Measurements from ENCODE around the gene LPAR1.
"Not testable (repeated sequence)": the region's sequence is repeated elsewhere in the genome, so short reads cannot be mapped to it uniquely, and the experiment has no call there.

The LPAR1 gene

DNA sequence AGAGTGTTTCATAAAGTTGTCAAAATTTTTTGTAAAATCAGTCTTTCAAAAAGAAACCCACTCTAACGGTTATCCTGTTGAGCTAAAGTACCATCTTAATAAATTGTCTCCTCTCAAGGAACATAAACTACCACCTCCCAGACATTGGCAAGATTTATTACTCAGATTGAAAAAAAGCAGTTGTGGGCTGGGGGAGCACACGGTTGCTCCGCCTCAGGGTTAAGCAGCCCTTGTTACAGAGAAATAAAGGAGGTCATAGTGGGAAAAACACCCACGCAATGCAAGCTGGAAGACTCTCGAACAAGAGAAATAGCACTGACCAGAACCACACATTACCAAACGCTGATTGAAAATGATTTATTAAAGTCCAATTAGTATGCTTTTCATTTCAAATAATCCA is 165.3 kb downstream of the LPAR1 start:
- Histone ChIP-seq H3K27me3 (ENCODE audit: low read depth) (no peaks in the 10 kb centered on the region), H3K36me3 (replicated peaks) (no peaks in the 10 kb centered on the region), H3K4me3 (no peak overlapping the region), H3K9me3 (no peaks in the 10 kb centered on the region), H3K4me1 (no peaks in the 10 kb centered on the region)
- in situ Hi-C loops (cut with MboI; ENCODE audit: low sequenced_read_pairs) = no loop called here
- no peak for DNase-seq (ENCODE audit: low spot score in 2 of 2)

GRCh38 chr9:110871736-110872135 is 166.5 kb downstream of the LPAR1 start:
- Histone ChIP-seq H3K4me1 (no peaks in the 10 kb centered on the region), H3K4me3 (no peak overlapping the region), H3K9me3 (no peaks in the 10 kb centered on the region), H3K36me3 (replicated peaks) (no peaks in the 10 kb centered on the region), H3K27me3 (ENCODE audit: low read depth) (no peaks in the 10 kb centered on the region)
- no peak for DNase-seq (ENCODE audit: low spot score in 2 of 2)
- in situ Hi-C loops (cut with MboI; ENCODE audit: low sequenced_read_pairs) = no loop called here

DNA sequence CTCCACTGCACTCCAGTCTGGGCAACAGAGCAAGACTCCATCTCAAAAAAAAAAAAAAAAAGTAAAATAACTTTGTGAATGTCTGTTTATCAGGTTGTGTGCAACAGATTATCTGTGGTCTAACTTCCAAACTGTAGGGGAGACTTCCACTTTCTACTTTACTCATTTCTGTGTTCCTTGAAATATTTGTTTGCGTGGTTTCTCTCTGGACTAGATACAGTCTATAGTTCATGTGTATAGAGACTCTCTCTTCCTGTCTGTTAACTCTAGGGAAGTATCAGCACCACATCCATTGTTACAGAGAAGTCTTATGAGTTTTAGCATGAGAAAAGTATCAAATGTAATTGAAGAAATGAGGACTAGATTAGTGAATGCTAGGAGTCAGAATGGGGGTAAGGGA is 168.3 kb downstream of the LPAR1 start:
- Histone ChIP-seq H3K27me3 (ENCODE audit: low read depth) (no peaks in the 10 kb centered on the region), H3K4me1 (no peaks in the 10 kb centered on the region), H3K36me3 (replicated peaks) (no peaks in the 10 kb centered on the region), H3K4me3 (no peak overlapping the region), H3K9me3 (no peaks in the 10 kb centered on the region)
- DNase-seq (ENCODE audit: low spot score in 2 of 2) = no peak
- in situ Hi-C loops (cut with MboI; ENCODE audit: low sequenced_read_pairs) = no loop called here

GRCh38 chr9:110864011-110864410 is 174.3 kb downstream of the LPAR1 start:
- in situ Hi-C loops (cut with MboI; ENCODE audit: low sequenced_read_pairs) = no loop called here
- no peaks in the 10 kb centered on the region for H3K9me3 ChIP-seq
- no peaks in the 10 kb centered on the region for H3K36me3 ChIP-seq (replicated peaks)
- H3K27me3 ChIP-seq (ENCODE audit: low read depth) = no peaks in the 10 kb centered on the region
- H3K4me3 ChIP-seq = no peak overlapping the region
- H3K4me1 ChIP-seq = no peaks in the 10 kb centered on the region
- no peak for DNase-seq (ENCODE audit: low spot score in 2 of 2)

GRCh38 chr9:110861370-110862110 is 176.7 kb downstream of the LPAR1 start:
- not testable (repeated sequence) for H3K9me3 ChIP-seq; H3K27me3 ChIP-seq (ENCODE audit: low read depth)

DNA sequence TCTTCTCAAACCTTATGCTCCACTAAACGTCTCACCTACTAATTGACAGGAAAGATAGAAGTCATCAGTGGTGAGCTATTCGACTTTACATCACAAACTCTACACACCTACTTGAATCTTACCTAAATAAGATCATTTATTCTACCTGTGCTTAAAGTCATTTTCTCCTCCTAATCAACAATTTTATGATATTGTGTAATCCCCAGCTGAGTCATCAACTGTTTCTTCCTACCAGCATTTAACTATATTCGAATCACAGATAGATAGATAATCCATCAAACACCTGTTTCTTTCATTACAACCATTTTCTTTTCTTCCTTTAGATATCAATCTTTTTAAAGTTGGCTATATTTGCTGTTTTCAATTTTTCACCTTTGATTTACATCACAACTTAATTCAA is 181.5 kb downstream of the LPAR1 start:
- H3K36me3 ChIP-seq (replicated peaks) = no peaks in the 10 kb centered on the region
- no peaks in the 10 kb centered on the region for H3K4me1 ChIP-seq
- no peaks in the 10 kb centered on the region for H3K9me3 ChIP-seq
- H3K4me3 ChIP-seq = no peak overlapping the region
- in situ Hi-C loops (cut with MboI; ENCODE audit: low sequenced_read_pairs) = no loop called here
- no peak for DNase-seq (ENCODE audit: low spot score in 2 of 2)
- H3K27me3 ChIP-seq (ENCODE audit: low read depth) = no peaks in the 10 kb centered on the region

More at GRCh38 chr9:110861370-110862110, 176.7 kb downstream of the LPAR1 start:
- H3K36me3 ChIP-seq (replicated peaks); H3K4me3 ChIP-seq; H3K4me1 ChIP-seq; DNase-seq (ENCODE audit: low spot score in 2 of 2); in situ Hi-C loops (cut with MboI; ENCODE audit: low sequenced_read_pairs): not testable (repeated sequence)

DNA sequence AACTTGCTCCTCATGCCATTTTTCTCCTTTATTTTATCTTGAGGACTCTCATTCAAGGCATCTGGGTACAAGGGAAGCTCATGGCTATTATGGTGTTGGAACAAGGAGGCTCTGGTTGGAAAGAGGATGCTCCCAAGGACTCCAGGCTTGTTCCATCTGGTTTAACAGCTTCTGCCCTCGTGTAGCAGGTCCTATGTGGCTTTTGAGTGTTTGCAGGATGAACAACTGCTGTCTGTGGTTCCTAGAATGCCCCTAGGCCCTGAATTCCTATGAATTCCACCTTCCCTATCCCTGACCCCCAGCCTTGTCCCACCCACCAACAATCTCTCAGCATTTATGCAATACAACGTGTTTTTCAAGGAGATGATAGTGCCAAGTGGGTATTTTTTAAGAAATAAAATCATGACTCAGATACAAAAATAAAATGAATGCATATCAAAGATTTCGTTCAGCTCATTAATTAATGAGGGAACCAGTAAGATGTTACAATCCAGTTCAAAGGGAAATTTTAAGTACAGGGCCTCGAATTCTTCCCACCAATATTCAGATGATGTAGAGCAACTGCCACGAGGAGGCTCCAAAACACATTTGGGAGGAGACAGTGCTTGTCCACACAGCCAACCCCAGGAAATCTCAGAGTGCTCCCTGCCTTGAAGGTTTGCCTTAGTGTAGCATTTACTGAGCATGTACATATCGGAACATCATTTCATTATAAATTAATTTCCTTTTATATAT is 187.7 kb downstream of the LPAR1 start:
- no peaks in the 10 kb centered on the region for H3K4me1 ChIP-seq
- DNase-seq (ENCODE audit: low spot score in 2 of 2) = no peak
- no peak overlapping the region for H3K4me3 ChIP-seq
- no peaks in the 10 kb centered on the region for H3K27me3 ChIP-seq (ENCODE audit: low read depth)
- H3K9me3 ChIP-seq = no peaks in the 10 kb centered on the region
- in situ Hi-C loops (cut with MboI; ENCODE audit: low sequenced_read_pairs) = no loop called here
- no peaks in the 10 kb centered on the region for H3K36me3 ChIP-seq (replicated peaks)

DNA sequence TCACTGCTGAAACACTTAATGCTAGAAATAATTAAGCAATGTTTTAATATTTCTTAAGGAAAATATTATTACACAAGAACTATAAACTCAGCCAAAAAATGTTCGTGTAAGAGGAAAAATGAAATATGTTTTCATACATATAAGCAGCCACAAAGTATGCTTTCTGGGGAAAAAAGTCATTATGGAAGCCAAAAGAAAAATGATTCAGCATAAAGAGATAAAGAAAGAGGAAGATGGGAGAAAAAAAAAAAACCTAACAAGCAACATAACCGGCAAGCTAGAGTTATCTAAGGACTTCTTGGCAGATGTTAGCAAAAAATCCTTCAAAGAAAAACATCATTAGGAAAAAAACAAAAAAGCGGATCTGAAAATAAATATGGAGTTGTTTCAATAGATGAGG is 190.6 kb downstream of the LPAR1 start:
- Histone ChIP-seq H3K27me3 (ENCODE audit: low read depth) (no peaks in the 10 kb centered on the region), H3K9me3 (no peaks in the 10 kb centered on the region), H3K36me3 (replicated peaks) (no peaks in the 10 kb centered on the region), H3K4me1 (no peaks in the 10 kb centered on the region), H3K4me3 (no peak overlapping the region)
- in situ Hi-C loops (cut with MboI; ENCODE audit: low sequenced_read_pairs) = no loop called here
- DNase-seq (ENCODE audit: low spot score in 2 of 2) = no peak

- Histone ChIP-seq H3K27me3 (ENCODE audit: low read depth) (no peaks in the 10 kb centered on the region), H3K9me3 (no peaks in the 10 kb centered on the region), H3K4me3 (no peak overlapping the region), H3K4me1 (no peaks in the 10 kb centered on the region), H3K36me3 (replicated peaks) (no peaks in the 10 kb centered on the region)
- DNase-seq (ENCODE audit: low spot score in 2 of 2) = no peak
- in situ Hi-C loops (cut with MboI; ENCODE audit: low sequenced_read_pairs) = no loop called here
These were observed 192.1 kb downstream of the LPAR1 start for GRCh38 chr9:110846215-110846614.

DNA sequence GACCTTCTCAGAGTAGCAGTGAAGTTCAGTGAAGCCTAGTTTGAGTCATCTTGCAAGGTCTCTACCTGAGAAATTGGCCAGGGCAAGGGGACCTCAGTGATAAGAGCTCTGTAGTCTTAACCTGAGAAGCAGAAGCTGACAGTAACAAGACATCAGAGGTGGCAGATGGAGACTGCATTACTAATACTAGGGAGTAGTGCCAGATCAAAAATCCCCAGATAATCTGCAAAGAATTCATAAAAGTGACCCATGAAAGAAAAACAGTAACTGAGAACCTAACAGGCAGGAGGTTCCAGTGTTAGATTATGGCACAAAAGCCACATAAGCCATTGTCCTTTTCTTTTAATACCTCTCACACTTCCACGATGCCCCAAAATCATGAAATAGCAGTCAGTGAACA is 194.1 kb downstream of the LPAR1 start:
- DNase-seq (ENCODE audit: low spot score in 2 of 2) = no peak
- H3K36me3 ChIP-seq (replicated peaks) = no peaks in the 10 kb centered on the region
- H3K9me3 ChIP-seq = no peaks in the 10 kb centered on the region
- in situ Hi-C loops (cut with MboI; ENCODE audit: low sequenced_read_pairs) = no loop called here
- H3K27me3 ChIP-seq (ENCODE audit: low read depth) = no peaks in the 10 kb centered on the region
- H3K4me3 ChIP-seq = no peak overlapping the region
- H3K4me1 ChIP-seq = no peaks in the 10 kb centered on the region

DNA sequence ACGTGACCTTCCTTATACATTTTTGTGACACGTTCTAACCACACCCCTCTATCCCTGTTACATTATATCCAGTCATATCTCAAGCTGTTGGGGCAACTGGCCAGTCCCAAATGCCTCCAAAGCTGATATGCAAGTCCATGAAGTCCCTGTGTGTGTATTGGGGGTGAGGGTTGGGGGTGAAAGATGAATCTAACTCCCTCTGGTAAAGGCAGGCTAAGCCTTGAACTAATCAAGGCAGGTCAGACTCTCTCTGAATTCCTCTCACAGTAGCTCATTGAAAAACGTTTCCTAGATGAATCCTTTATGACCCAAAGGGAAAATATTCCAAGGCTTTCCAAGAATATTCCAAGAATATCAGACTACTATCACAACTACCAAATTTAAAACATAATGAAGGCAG is 195.3 kb downstream of the LPAR1 start:
- Histone ChIP-seq H3K36me3 (replicated peaks) (no peaks in the 10 kb centered on the region), H3K4me3 (no peak overlapping the region), H3K9me3 (no peaks in the 10 kb centered on the region), H3K27me3 (ENCODE audit: low read depth) (no peaks in the 10 kb centered on the region), H3K4me1 (no peaks in the 10 kb centered on the region)
- in situ Hi-C loops (cut with MboI; ENCODE audit: low sequenced_read_pairs) = no loop called here
- no peak for DNase-seq (ENCODE audit: low spot score in 2 of 2)

DNA sequence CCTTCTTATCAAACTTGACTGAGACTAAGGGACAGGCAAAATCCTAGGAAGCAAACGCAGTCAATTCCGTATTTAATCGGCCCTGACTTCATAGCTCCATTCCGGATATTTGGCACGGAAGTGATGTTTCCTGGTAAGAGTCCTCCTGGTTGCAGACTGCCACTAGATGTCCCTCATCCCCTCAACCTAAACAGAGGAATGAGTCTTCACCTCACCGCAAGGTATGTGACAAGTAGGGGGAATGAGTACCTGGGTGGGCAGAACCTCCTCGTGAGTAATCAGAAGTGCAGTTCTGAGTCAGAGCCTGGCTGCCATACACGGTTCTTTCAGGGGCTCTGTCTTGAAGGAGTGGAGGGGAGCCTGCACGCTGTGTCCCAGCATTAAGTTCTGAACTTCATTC is 196.1 kb downstream of the LPAR1 start:
- H3K9me3 ChIP-seq = no peaks in the 10 kb centered on the region
- no peak for DNase-seq (ENCODE audit: low spot score in 2 of 2)
- no peaks in the 10 kb centered on the region for H3K36me3 ChIP-seq (replicated peaks)
- in situ Hi-C loops (cut with MboI; ENCODE audit: low sequenced_read_pairs) = no loop called here
- H3K27me3 ChIP-seq (ENCODE audit: low read depth) = no peaks in the 10 kb centered on the region
- no peak overlapping the region for H3K4me3 ChIP-seq
- no peaks in the 10 kb centered on the region for H3K4me1 ChIP-seq

- Histone ChIP-seq H3K27me3 (ENCODE audit: low read depth) (no peaks in the 10 kb centered on the region), H3K9me3 (no peaks in the 10 kb centered on the region), H3K4me3 (no peak overlapping the region), H3K36me3 (replicated peaks) (no peaks in the 10 kb centered on the region), H3K4me1 (no peaks in the 10 kb centered on the region)
- DNase-seq (ENCODE audit: low spot score in 2 of 2) = no peak
- in situ Hi-C loops (cut with MboI; ENCODE audit: low sequenced_read_pairs) = no loop called here
These were observed 200.8 kb downstream of the LPAR1 start for GRCh38 chr9:110837401-110838005.

DNA sequence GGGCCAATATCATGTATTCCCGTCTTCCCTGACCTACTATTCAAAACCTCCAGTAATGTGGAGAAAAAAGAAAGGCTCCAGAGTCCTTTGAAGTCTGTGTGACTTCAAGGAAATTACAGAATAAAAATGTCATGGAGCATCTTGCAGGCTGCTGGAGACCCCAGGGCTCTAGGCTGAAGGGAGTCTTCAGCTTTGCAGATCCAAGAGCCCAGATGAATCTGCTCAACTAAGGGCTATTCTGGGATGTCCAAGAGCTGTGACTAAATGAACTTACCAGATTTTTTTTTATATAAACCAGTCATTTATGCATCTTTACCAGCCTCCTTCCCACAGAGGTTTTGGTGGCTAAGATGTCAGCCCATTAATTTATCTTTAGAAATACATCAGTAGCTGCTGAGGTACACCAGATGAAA is 202.4 kb downstream of the LPAR1 start:
- Histone ChIP-seq H3K4me1 (no peaks in the 10 kb centered on the region), H3K36me3 (replicated peaks) (no peaks in the 10 kb centered on the region), H3K9me3 (no peaks in the 10 kb centered on the region), H3K27me3 (ENCODE audit: low read depth) (no peaks in the 10 kb centered on the region), H3K4me3 (no peak overlapping the region)
- in situ Hi-C loops (cut with MboI; ENCODE audit: low sequenced_read_pairs) = no loop called here
- no peak for DNase-seq (ENCODE audit: low spot score in 2 of 2)

Measured in HAP-1 (cell line).